Measurements from ENCODE around the gene TBC1D22A. TPM values are rescaled to one million over a fixed set of nuclear protein-coding genes. Genes with fewer than 3 reads are reported as not detected.

TBC1D22A gene
- total and polyA plus RNA-seq, 2 experiments from 2014 or later: 15.3 to 19.8 TPM

- H3K27me3 ChIP-seq: no peaks in the 10 kb centered on the region
- H3K4me1 ChIP-seq (ENCODE audit: insufficient read depth): no peaks in the 10 kb centered on the region
- H4K20me1 ChIP-seq (ENCODE audit: insufficient read depth, poor library complexity, severe bottlenecking): no peaks in the 10 kb centered on the region
- no peak for DNase-seq (ENCODE audit: low spot score)
- H3K27ac ChIP-seq: no peak overlapping the region
- WGBS (ENCODE audit: low lambda C conversion rate, missing lambda C conversion rate): 98% methylated on average over 2 of the region's 2 CpGs
- no peak overlapping the region for H3K4me2 ChIP-seq
- TF ChIP-seq EZH2phosphoT487 (IDR thresholded peaks at IDR 0.05; ENCODE audit: low read depth, severe bottlenecking, unreplicated experiment) (no peak), EZH2 (IDR thresholded peaks at IDR 0.05; ENCODE audit: borderline replicate concordance) (no peak), CTCF (IDR thresholded peaks at IDR 0.05; ENCODE audit: poor library complexity) (no peak)
- H3K79me2 ChIP-seq: no peaks in the 10 kb centered on the region
- no peak overlapping the region for H2AFZ ChIP-seq
- no peaks in the 10 kb centered on the region for H3K9me3 ChIP-seq (ENCODE audit: low read depth)
- H3K9me2 ChIP-seq (replicated peaks; ENCODE audit: insufficient read depth): no peaks in the 10 kb centered on the region
- no peaks in the 10 kb centered on the region for H3K36me3 ChIP-seq (replicated peaks; ENCODE audit: insufficient read depth, low read depth)
- no peak overlapping the region for H3K4me3 ChIP-seq
These were observed 314.3 kb downstream of the TBC1D22A start for GRCh38 chr22:47076758-47077157.

DNA sequence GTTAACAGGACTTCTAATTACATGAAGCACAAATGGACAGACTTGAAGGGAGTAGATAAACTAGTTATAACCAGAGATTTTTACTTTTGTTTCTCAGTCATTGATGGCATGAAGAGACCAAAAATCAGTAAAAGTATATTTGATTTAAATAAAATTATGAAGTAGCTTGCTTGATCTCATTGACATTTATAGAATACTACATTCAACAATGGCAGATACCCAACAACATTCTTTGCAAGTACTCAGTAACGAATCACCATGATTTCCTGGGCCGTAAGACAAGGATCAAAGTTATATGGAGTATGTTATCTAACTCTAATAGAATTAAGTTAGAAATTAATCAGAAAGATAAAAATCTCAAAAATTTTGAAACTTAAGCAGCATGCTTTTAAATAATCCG lies 317.6 kb downstream of the TBC1D22A start:
- no peak overlapping the region for H3K27ac ChIP-seq
- H3K36me3 ChIP-seq (replicated peaks; ENCODE audit: insufficient read depth, low read depth): no peaks in the 10 kb centered on the region
- H3K79me2 ChIP-seq: no peaks in the 10 kb centered on the region
- H3K4me1 ChIP-seq (ENCODE audit: insufficient read depth): no peaks in the 10 kb centered on the region
- H3K4me2 ChIP-seq: no peak overlapping the region
- H4K20me1 ChIP-seq (ENCODE audit: insufficient read depth, poor library complexity, severe bottlenecking): no peaks in the 10 kb centered on the region
- no peaks in the 10 kb centered on the region for H3K9me2 ChIP-seq (replicated peaks; ENCODE audit: insufficient read depth)
- no peak for TF ChIP-seq CTCF (IDR thresholded peaks at IDR 0.05; ENCODE audit: poor library complexity)
- no peak for TF ChIP-seq EZH2 (IDR thresholded peaks at IDR 0.05; ENCODE audit: borderline replicate concordance)
- no peak for TF ChIP-seq EZH2phosphoT487 (IDR thresholded peaks at IDR 0.05; ENCODE audit: low read depth, severe bottlenecking, unreplicated experiment)
- H2AFZ ChIP-seq: no peak overlapping the region
- WGBS (ENCODE audit: low lambda C conversion rate, missing lambda C conversion rate): 99% methylated on average over 3 of the region's 3 CpGs
- H3K4me3 ChIP-seq: no peak overlapping the region
- H3K27me3 ChIP-seq: no peaks in the 10 kb centered on the region
- DNase-seq (ENCODE audit: low spot score): no peak
- H3K9me3 ChIP-seq (ENCODE audit: low read depth): no peaks in the 10 kb centered on the region

DNA sequence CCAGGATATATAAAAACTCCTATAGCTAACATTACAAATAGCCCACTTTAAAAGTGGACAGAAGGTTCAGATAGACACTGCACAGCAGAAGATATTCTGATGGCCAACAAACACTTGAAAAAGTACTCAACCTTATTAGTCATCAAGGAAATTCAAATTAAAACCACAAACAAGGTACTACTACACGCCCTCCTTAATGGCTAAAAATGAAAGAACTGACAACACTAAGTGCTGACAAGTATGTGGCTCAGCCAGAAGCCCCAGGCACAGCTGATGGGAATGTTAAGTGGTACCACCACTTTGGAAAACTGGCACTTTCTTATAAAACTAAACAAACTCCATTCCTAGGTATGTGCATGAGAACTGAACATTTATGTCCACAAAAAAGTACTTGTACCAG lies 320.1 kb downstream of the TBC1D22A start:
- no peaks in the 10 kb centered on the region for H3K27me3 ChIP-seq
- no peak for TF ChIP-seq CTCF (IDR thresholded peaks at IDR 0.05; ENCODE audit: poor library complexity)
- TF ChIP-seq EZH2phosphoT487 (IDR thresholded peaks at IDR 0.05; ENCODE audit: low read depth, severe bottlenecking, unreplicated experiment): no peak
- TF ChIP-seq EZH2 (IDR thresholded peaks at IDR 0.05; ENCODE audit: borderline replicate concordance): no peak
- H3K9me3 ChIP-seq (ENCODE audit: low read depth): no peaks in the 10 kb centered on the region
- H3K27ac ChIP-seq: no peak overlapping the region
- H3K36me3 ChIP-seq (replicated peaks; ENCODE audit: insufficient read depth, low read depth): no peaks in the 10 kb centered on the region
- DNase-seq (ENCODE audit: low spot score): no peak
- no peaks in the 10 kb centered on the region for H4K20me1 ChIP-seq (ENCODE audit: insufficient read depth, poor library complexity, severe bottlenecking)
- no peaks in the 10 kb centered on the region for H3K79me2 ChIP-seq
- H3K9me2 ChIP-seq (replicated peaks; ENCODE audit: insufficient read depth): no peaks in the 10 kb centered on the region
- WGBS (ENCODE audit: low lambda C conversion rate, missing lambda C conversion rate): 100% methylated on average over 1 of the region's 1 CpG
- H3K4me1 ChIP-seq (ENCODE audit: insufficient read depth): no peaks in the 10 kb centered on the region
- no peak overlapping the region for H3K4me2 ChIP-seq
- no peak overlapping the region for H3K4me3 ChIP-seq
- H2AFZ ChIP-seq: no peak overlapping the region
